HepG2 (cell line): ENCODE results near the gene GZF1. TPM values are rescaled to one million over a fixed set of nuclear protein-coding genes. Genes with fewer than 3 reads are reported as not detected.

ENCODE experiments used
- CBX2 ChIP-seq, 2 experiments: fragments of 200-600 bp in 1 of 2; sonication (generic); formaldehyde crosslinking in 1 of 2; IDR thresholded peaks; 2 replicates each; pipeline versions ENCODE4 v1.7.0 to v1.8.1; 2018 to 2022; ENCODE audit warnings: low read depth in 2 of 2, low read length in 1 of 2, mild to moderate bottlenecking in 1 of 2, missing genetic modification reagents in 1 of 2
- CEBPZ ChIP-seq: IDR thresholded peaks from 2 replicates; pipeline ENCODE4 v1.6.1; 2012; ENCODE audit warnings: low read length, improper control_type of control experiment
- ELF1 ChIP-seq: sonication (generic); formaldehyde crosslinking; IDR thresholded peaks from 2 replicates; pipeline ENCODE4 v1.4.0; 2020; ENCODE audit warnings: missing genetic modification reagents
- IRF2 ChIP-seq: IDR thresholded peaks from 2 replicates; pipeline ENCODE4 v1.6.1; 2018; ENCODE audit warnings: missing genetic modification reagents, missing compliant biosample characterization
- ISL2 ChIP-seq: sonication (generic); formaldehyde crosslinking; IDR thresholded peaks from 2 replicates; pipeline ENCODE4 v1.5.0; 2020; ENCODE audit warnings: missing genetic modification reagents
- KMT2A ChIP-seq: sonication (generic); formaldehyde crosslinking; IDR thresholded peaks from 2 replicates; pipeline ENCODE4 v1.4.0; 2020; ENCODE audit warnings: missing genetic modification reagents
- MXD1 ChIP-seq: sonication (generic); formaldehyde crosslinking; IDR thresholded peaks from 2 replicates; pipeline ENCODE4 v1.4.0; 2020; ENCODE audit warnings: mild to moderate bottlenecking, missing genetic modification reagents
- NFIB ChIP-seq: sonication (generic); formaldehyde crosslinking; IDR thresholded peaks from 2 replicates; pipeline ENCODE4 v1.9.0; 2021; ENCODE audit warnings: missing genetic modification reagents, mild to moderate bottlenecking, borderline replicate concordance
- NKX3-1 ChIP-seq: sonication (generic); formaldehyde crosslinking; IDR thresholded peaks from 2 replicates; pipeline ENCODE4 v1.5.0; 2020; ENCODE audit warnings: missing genetic modification reagents
- PCBP2 ChIP-seq: fragments of 200-400 bp; formaldehyde crosslinking; optimal IDR thresholded peaks from 2 replicates; pipeline ENCODE3; 2018; ENCODE audit warnings: low read length, low read depth; ENCODE audit not compliant: poor library complexity, severe bottlenecking
- RELA ChIP-seq: sonication (generic); formaldehyde crosslinking; IDR thresholded peaks from 2 replicates; pipeline ENCODE4 v1.4.0; 2020; ENCODE audit warnings: missing genetic modification reagents
- RFXAP ChIP-seq: sonication (generic); formaldehyde crosslinking; IDR thresholded peaks from 2 replicates; pipeline ENCODE4 v1.4.0; 2020; ENCODE audit warnings: missing genetic modification reagents, borderline replicate concordance
- TGIF2 ChIP-seq: IDR thresholded peaks from 2 replicates; pipeline ENCODE4 v1.6.1; 2016; ENCODE audit warnings: control low read depth, missing compliant biosample characterization
- TOE1 ChIP-seq: sonication (generic); formaldehyde crosslinking; IDR thresholded peaks from 2 replicates; pipeline ENCODE4 v1.4.0; 2020; ENCODE audit warnings: mild to moderate bottlenecking, missing genetic modification reagents
- ZNF256 ChIP-seq: sonication (generic); formaldehyde crosslinking; conservative IDR thresholded peaks from 2 replicates; pipeline ENCODE4 v1.4.0; 2020; ENCODE audit warnings: missing genetic modification reagents
- ZNF331 ChIP-seq: sonication (generic); formaldehyde crosslinking; IDR thresholded peaks from 2 replicates; pipeline ENCODE4 v1.4.0; 2020; ENCODE audit warnings: missing genetic modification reagents
- ZNF383 ChIP-seq: sonication (generic); formaldehyde crosslinking; IDR thresholded peaks from 2 replicates; pipeline ENCODE4 v1.4.0; 2020; ENCODE audit warnings: missing genetic modification reagents, mild to moderate bottlenecking, borderline replicate concordance
- ZNF431 ChIP-seq: sonication (generic); formaldehyde crosslinking; IDR thresholded peaks from 2 replicates; pipeline ENCODE4 v1.9.0; 2022; ENCODE audit warnings: missing genetic modification reagents, low read depth, mild to moderate bottlenecking, borderline replicate concordance
- ZNF670 ChIP-seq: sonication (generic); formaldehyde crosslinking; IDR thresholded peaks from 2 replicates; pipeline ENCODE4 v1.8.0; 2022; ENCODE audit warnings: mild to moderate bottlenecking, missing genetic modification reagents, borderline replicate concordance
- ZNF746 ChIP-seq: sonication (generic); formaldehyde crosslinking; IDR thresholded peaks from 2 replicates; pipeline ENCODE4 v1.8.0; 2022; ENCODE audit warnings: mild to moderate bottlenecking, missing genetic modification reagents
- polyA plus RNA-seq, 8 experiments: library from polyadenylated mRNA; depleted of rRNA in 3 of 8; stranded (reverse) in 7 of 8; unstranded in 1 of 8; fragments of >200 nt; fragmentation: Illumina TruSeq in 4 of 8; extraction: Trizol in 4 of 8; gene quantifications; 2 replicates each; pipeline versions ENCODE4 v1.2.1 to v1.2.3, GENCODE V29; 2011 to 2016; ENCODE audit warnings: low read depth in 4 of 8, missing spikeins in 1 of 8, mixed read lengths in 1 of 8; ENCODE audit not compliant: insufficient read depth in 1 of 8
- total RNA-seq, 5 experiments: library from RNA; depleted of rRNA; stranded (reverse); fragments of >200 nt; fragmentation: Illumina TruSeq; extraction: Trizol; gene quantifications; 2 replicates each; pipeline ENCODE4 v1.2.3, GENCODE V29; 2016; ENCODE audit warnings: low read depth in 1 of 5
- TF ChIP-seq, protein P1 (sequence below): sonication (generic); formaldehyde crosslinking; IDR thresholded peaks from 2 replicates; pipeline ENCODE4 v1.5.1; 2020; ENCODE audit warnings: missing genetic modification reagents, mild to moderate bottlenecking, borderline replicate concordance

The GZF1 gene
- total and polyA plus RNA-seq, 2 of the 13 experiments (the other 11 are each of a cell fraction or from before 2014, with no cell fraction given): 16.9 to 26.0 TPM

- TF ChIP-seq CBX2 (IDR thresholded peaks at IDR 0.05; ENCODE audit: low read depth, low read length): no peak
- TF ChIP-seq CBX2 (CRISPR knock-in tag; IDR thresholded peaks at IDR 0.05; ENCODE audit: low read depth): no peak
- no peak for TF ChIP-seq ZNF746 (CRISPR knock-in tag)
- TF ChIP-seq IRF2 (CRISPR knock-in tag): no peak
- TF ChIP-seq ZNF256: no peak
- TF ChIP-seq NKX3-1 (CRISPR knock-in tag): no peak
- no peak for TF ChIP-seq KMT2A (CRISPR knock-in tag)
- no peak for TF ChIP-seq ISL2 (CRISPR knock-in tag)
- no peak for TF ChIP-seq ZNF670 (CRISPR knock-in tag)
- no peak for TF ChIP-seq PCBP2
- TF ChIP-seq ZNF331 (CRISPR knock-in tag): 0 out of 2 replicates have a peak, but pooled peaks have one; percentile 4
- TF ChIP-seq RFXAP (CRISPR knock-in tag): no peak
- TF ChIP-seq CEBPZ: no peak
- no peak for TF ChIP-seq ELF1 (CRISPR knock-in tag)
- peak; percentile 71; the same call in 1 of the 2 replicates for TF ChIP-seq TGIF2
- TF ChIP-seq ZNF431 (CRISPR knock-in tag): no peak
- no peak for TF ChIP-seq ZNF383 (CRISPR knock-in tag)
- TF ChIP-seq NFIB (CRISPR knock-in tag): no peak
- TF ChIP-seq TOE1 (CRISPR knock-in tag): no peak
- no peak for TF ChIP-seq MXD1 (CRISPR knock-in tag)
- TF ChIP-seq, protein P1, sequence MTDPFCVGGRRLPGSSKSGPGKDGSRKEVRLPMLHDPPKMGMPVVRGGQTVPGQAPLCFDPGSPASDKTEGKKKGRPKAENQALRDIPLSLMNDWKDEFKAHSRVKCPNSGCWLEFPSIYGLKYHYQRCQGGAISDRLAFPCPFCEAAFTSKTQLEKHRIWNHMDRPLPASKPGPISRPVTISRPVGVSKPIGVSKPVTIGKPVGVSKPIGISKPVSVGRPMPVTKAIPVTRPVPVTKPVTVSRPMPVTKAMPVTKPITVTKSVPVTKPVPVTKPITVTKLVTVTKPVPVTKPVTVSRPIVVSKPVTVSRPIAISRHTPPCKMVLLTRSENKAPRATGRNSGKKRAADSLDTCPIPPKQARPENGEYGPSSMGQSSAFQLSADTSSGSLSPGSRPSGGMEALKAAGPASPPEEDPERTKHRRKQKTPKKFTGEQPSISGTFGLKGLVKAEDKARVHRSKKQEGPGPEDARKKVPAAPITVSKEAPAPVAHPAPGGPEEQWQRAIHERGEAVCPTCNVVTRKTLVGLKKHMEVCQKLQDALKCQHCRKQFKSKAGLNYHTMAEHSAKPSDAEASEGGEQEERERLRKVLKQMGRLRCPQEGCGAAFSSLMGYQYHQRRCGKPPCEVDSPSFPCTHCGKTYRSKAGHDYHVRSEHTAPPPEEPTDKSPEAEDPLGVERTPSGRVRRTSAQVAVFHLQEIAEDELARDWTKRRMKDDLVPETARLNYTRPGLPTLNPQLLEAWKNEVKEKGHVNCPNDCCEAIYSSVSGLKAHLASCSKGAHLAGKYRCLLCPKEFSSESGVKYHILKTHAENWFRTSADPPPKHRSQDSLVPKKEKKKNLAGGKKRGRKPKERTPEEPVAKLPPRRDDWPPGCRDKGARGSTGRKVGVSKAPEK (CRISPR knock-in tag): no peak
- no peak for TF ChIP-seq RELA (CRISPR knock-in tag)
Observed at GRCh38 chr20:23358923-23359593, 2.9 kb upstream of the GZF1 start (continued).
